COLO829 (cell line): Measurements from ENCODE around the gene SYT5.
"Not testable (repeated sequence)": the region's sequence is repeated elsewhere in the genome, so short reads cannot be mapped to it uniquely, and the experiment has no call there.

Experiments
- DNase-seq: peaks from one replicate; pipeline ENCODE4 v3.0.0; 2012; ENCODE audit warnings: low spot score

Gene SYT5

DNA sequence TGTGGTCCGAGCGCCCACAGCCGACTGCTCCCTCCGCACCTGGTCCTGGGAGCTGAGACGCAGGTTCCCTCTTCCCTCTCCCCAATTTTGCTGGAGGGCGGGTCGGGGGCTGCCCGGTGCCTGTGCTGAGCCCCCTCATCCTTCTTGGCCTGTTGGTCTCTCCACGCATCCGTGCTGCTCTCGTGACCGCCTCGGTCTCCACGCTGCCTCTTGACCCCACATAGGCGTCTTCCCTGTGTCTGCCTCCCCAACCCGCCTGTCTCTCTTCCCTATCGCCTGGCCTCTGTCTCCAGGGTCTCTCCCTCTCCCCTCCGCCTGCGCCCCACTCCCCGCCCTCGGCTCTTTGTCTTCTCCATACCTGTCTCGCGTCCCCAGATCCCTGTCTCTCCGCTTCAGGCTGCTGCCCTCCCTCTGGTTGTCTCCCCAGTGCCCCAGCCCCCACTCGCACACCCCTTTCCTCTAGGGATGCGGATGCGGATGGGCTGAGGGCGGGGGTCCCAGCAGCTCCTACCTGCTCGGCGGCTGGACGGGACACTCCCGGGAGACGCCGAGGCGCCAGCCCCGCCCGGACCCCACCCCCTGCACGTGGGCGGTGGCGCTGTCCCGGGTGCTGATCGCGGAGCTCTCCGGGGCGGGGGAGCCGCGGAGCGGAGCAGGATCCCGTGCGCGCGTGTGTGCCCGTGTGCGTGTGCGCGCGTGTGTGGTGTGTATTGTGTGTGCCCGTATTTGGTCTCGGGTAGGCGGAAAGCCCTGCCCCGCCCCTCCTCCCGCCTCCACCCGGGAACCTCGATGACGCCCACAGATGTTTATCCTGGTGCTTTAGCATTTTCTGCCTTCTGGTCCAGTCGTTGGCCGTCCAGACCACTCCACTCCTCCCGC, at the start of gene SYT5:
Gene SYT5 (minus strand): TSS at position 684 of the 879 bp plus-strand sequence. CDS start 1,248 bp downstream, outside the sequence.
- DNase-seq, result no peak

DNA sequence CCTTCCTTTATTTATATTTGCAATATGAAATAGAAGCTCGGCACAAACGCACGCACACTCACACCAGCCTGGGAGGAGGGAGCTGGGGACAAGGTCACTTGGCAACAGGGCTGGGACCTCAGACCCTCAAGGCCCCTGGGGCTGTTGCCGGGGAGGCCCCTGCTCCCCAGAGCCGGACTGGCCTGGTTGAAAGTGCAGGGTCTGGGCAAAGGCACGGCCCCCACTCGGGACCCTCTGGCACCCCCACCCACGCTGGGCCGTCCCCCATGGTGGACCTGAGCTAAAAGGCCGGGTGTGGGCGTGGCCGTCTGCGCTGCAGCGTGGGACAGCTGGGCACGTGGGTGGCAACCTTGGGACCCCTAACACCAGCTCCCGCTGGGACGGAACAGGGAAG, 49.7 kb upstream of the SYT5 start:
- DNase-seq, result no peak

DNA sequence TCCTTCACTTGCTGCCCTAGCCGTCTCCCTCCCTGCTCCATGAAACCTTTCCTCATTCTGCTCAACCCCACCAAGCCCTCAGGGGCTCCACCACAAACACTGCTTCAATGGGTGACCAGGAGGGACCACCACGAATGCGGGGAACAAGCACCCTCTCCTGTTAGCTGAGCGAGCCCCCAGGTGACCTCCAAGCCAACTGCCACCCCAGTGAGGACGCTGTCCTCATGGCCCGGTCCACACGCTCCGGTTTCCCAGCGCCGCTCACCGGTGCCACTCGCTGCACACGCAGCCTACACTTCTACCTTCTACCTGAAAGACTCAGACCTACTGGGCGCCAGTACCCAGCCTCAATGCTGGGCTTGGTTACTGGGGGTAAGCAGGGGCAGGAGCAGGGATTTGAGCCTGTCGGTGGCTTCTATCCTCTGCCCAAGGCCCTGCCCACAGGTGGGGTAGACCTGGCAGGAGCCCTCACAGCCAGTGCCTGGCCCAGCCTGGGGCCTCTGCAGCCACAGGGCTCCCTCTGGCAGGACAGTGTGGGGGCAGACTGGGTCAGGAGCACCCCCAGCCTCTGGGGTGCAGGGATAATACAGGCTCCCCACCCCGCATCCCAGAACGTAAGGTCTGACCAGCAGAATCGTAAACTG, 49.2 kb upstream of the SYT5 start:
- DNase-seq, result no peak

DNA sequence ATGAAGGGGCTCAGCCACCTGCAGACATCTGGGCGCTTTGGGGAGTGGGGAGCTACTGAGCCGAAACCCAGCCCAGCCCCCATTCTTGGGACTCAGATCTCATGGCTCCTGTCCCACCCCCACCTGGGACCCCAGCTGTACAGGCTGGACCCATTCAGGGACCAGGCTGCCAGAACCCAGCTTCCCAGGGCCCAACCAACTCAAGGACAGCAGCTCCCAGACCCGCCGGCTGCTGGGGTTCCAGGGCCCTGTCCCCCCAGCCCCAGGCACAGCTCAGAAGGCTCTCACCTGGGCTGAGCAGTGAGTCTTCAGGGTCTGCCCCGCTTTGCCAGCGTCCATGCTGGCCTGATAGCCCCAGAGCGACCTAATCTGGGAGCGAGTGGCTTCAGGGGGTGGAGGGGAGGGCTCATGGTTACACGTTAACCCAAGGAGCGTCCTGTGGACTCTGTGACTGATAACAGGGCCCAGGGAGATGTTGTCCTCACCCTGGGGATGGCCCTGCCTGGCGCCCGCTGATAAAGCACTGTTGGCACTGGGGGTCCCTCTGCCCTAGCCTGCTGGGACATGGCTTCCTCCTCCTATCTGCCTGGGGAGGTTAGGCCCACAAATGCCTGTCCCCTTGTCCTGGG, 48.4 kb upstream of the SYT5 start, which contains the start of gene TMEM86B:
Gene TMEM86B (minus strand): TSS at position 361 of the 629 bp plus-strand sequence. CDS start 22 bp downstream, at position 339.
- DNase-seq, result no peak

DNA sequence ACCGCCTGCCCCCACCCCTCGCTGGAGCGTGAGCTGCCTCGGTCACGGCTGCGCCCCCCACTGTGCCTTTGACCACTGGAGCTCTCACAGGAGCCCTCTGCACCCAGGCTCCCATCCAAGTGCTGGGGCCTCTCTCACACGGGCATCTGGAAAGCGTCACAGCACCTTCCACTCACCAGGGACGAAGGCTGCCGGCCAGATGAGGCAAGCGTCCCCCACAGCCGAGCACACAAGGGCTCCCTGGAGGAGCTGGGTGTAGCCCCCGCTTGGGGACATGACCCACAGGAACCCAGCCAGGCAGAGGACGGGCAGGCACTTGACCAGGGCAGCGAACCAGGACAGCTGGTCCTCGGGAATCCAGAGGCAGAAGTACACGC, 47.9 kb upstream of the SYT5 start:
- no peak for DNase-seq

DNA sequence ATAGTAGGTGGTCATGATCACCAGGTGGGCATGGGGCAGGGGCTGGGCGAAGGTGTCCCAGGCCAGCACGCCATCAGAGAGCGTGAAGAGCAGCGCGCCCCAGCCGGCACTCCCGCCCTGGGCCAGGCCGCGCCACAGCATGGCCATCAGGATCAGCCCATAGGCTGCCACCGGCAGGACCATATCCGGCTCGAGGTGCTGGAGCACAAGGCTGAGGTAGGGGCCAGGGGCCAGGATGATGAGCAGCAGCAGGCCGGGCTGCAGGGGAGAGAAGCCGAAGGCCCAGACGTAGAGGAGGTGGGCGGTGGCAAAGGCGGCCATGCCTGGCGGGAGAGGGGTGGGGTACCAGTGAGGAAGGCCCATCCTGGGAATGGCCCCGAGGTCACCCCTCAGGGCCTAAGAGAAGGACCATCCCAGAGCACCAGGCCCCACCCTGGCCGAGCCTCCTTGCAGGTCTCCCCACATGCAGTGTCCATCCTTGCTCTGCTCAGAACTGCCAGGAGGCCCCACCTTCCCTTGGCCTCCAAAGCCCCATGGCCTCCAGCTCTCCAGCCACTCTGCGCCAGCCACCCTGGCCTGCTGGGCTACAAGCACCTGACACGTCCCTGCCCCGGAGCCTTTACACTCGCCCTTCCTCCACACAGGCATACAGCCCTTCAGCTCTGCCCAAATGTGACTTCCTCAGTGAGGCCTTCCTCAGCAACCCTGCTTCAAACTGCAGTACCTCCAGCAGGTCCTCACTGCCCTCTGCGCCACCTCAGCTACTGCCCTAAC, 47.3 kb upstream of the SYT5 start:
- DNase-seq, result no peak

DNA sequence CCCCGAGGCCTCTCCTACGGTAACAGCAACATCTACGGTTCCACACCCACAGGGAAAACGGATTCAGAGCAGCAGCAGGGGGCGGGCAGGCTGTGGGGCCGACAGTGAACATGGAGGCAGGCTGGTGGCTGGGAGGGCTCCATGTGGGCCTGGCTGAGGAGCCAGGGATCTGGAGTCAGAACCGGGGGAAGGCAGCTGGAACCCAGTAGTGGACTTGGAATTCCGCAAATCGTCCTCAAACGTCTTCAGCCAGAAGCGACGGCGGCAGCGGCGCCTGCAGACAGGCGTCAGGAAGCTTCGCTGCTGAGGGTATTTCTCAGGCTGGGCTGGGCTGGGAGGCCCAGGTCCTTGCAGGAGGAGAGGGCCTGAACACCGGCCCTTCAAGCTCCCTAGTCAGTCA, 46.7 kb upstream of the SYT5 start:
- no peak for DNase-seq

DNA sequence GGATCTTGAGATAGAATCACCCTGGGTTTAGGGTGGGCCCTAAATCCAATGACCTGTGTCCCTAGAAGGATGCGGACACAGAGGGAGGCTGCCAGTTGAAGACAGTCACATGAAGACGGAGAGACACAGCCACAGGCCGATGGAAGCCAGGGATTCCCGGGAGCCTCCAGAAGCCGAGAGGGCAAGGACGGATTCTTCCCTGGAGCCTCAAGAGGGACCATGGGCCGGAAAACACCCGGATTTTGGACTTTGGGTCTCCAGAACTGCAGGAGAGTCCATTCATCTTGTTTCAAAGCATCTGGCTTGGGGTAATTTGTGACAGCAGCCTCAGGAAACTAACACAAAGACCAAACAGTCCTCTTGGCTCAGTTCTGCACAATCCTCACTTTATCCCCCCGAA, 46.2 kb upstream of the SYT5 start:
- DNase-seq, result no peak

DNA sequence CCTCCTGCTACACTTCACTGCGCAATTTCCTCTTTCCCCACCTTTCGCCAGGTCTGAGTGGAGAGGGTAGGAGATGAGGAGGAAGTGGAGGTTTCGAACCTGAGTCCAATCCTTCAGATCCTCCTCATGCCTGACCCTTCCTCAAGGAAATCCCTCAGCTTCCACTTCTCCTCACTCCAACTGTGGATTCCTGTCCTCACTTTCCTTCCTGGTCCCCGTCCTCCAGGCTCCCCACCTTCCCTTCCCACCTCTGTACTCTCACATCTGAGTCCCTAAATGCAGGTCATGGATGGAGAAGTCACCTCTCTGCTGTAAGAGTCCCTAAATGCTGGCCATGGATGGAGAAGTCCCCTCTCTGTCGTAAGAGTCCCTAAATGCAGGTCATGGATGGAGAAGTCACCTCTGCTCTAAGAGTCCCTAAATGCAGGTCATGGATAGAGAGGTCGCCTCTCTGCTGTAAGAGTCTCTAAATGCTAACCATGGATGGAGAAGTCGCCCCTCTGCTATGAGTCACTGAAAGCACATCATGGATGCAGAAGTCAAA, 45.4 kb upstream of the SYT5 start:
- DNase-seq, result no peak

DNA sequence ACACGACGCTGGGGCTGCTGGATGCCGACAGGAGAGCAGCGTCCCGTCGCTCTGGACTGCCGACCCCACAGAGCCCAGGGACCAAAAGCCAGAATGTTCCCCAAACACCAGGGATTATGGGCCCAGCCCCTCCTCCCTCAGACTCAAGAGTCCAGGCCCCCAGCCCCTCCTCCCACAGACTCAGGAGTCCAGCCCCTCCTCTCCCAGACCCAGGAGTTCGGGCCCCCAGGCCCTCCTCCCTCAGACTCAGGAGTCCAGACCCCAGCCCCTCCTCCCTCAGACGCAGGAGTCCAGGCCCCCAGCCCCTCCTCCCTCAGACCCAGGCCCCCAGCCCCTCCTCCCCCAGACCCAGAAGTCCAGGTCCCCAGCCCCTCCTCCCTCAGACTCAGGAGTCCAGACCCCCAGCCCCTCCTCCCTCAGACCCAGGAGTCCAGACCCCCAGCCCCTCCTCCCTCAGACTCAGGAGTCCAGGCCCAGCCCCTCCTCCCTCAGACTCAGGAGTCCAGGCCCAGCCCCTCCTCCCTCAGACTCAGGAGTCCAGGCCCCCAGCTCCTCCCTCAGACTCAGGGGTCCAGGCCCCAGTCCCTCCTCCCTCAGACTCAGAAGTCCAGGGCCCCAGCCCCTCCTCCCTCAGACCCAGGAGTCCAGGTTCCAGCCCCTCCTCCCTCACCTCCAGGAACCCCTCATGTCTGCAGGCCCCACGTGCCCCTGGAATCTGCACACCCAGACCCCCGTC, 44.8 kb upstream of the SYT5 start:
- not testable (repeated sequence) for DNase-seq

DNA sequence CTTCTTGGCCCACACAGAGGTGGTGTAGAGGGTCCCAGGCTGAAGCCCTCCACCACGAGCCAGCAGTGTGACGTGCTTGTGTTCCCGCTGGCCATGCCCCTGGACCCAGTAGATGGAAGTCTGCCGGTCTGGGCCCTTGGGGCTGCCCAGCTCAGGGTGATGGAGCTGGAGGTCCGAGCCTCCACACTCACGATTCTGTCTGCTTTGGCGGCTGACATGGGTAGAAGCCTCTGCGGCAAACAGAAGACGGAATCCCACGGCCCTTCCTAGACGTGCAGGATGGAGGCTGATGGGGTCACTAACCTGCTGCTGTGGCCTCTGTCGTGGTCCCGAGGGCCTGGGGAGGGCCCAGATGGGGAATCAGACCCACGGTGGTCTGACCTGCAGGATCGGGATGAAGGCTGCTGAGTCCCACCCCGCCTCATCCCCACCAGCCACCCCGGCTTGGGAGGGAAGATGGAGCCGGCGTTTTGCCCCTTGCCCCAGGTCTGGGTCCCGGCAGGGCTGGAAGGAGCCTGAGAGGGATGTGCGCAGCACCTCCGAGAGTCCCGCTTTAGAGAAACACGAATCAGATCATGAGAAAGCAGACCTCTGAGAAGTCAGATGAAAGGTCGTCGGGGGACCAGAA, 44.1 kb upstream of the SYT5 start:
- DNase-seq, result no peak

DNA sequence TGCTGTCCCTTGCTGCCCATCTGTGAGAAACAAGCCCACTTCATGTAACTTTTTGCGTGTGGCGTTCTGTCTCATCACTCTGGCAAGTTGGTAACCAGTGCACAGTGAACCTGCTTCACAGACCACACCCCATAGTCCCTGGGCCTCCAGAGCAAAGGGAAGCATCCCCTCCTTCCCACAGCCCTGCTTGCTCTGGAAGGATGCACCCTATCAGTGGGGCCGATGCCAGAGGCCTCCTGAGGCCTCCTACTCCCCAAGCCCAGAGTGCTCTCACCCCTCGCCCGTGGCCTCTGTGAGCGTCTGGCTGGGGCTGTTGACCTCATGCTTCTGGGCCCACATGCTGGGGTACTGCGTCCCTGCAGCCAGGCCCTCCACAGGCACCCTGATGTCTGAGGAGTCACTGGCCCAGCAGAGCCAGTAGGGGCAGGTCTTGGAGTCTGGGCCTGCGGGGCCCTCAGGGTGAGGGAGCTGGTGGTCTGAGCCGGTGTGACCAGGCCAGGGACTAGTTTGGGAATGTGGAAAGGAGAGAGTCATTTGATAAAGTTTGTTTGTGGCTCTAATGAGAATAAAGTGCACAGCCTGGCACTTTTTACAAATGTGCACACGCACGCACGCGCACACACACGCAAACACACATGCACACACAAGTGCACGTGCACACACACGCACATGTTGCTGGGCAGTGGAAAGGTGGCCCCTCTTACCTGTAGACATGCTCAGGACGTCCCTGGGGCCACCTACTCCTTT, 43.4 kb upstream of the SYT5 start:
- DNase-seq, result no peak

DNA sequence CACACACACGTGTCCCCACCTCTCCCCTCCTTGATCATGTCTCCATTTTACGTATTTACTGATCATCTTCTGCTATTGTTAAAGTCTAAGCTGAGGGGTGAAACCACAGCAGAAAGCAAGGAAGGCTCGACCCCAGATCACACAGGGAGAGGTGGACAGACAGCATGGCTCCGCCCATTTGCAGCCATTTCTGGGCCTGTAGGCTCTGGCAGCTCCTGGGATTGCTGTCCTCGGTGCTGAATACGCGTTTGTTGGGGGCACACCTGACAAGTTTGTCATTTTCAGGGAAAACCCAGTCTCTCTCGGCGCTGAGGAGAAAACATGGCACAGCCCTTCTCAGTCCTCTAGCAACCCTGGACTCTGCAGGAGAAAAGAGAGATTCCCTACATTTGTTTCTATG, 40.4 kb upstream of the SYT5 start:
- no peak for DNase-seq

DNA sequence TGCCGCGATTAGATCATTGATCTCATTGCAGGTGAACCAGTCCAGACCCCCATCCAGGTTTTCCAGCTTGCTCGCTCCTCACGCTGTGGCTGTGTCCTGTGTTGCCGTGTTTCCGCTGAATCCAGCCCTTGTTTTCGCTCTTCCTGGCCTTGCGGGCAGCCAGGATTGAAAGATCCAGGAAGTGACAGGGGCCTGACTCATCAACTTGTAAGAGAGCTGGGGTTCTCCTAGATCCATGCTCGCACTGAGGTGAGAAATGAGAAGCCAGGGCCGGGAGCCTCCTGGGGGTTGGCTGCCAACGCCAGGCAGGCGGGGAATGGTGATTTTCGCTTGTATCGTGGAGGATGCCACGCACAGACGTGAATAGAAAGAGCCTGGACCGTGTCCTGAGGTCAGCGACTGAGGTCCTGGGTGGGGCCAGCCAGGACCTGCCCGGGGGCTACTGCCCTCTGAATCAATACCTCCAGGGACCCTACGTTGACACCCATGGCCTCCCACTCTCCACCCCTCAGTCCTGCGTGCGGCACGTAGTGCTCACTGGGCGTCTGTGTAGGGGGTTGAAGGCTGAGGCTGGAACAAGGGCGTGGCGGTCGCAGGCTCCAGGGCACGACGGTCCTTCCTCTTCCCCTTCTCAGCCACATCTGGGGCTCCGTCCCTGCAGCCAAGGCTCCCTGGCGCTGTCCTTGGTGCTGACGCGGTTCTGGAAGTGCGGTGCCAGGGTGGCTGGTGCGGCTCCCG, 36.5 kb upstream of the SYT5 start:
- DNase-seq, result peak; percentile 97

DNA sequence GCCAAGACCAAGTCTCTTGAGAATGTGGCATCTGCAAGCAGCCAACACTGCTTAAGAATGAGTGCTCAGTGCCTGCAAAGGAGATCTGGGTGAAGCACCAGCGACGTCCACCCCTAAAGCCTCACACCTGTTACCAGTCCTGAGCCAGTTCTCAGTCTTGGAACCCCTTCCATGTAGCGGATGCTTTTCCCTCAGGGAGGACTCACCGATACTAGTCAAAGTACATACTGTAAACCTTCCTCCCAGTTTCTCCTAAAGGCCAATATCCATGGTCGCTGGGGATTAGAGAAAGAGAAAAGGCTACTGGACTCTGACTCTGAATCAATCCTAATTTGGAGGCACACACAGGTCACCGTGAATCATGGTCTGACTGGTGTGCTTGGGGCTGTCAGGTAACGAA, 33.5 kb upstream of the SYT5 start:
- DNase-seq, result no peak

DNA sequence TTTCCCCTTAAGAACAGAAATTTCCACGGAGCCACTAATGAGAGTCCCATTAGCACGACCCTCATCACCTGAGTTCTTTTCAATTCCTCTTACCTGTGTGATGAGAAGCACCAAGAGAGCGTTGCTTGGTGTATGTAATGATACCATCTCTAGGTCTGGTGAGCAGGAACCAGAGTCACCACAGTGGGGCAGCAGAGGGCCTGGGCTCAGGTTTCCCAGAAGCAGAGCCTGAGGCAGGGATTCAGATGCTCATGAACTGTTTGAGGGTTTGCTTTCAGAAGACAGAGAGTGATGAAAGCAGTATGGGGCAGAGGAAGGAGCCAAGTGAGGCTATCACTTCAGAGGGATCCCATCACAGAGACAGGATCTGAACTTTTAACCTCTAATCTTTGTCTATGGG, 32.4 kb upstream of the SYT5 start:
- no peak for DNase-seq

DNA sequence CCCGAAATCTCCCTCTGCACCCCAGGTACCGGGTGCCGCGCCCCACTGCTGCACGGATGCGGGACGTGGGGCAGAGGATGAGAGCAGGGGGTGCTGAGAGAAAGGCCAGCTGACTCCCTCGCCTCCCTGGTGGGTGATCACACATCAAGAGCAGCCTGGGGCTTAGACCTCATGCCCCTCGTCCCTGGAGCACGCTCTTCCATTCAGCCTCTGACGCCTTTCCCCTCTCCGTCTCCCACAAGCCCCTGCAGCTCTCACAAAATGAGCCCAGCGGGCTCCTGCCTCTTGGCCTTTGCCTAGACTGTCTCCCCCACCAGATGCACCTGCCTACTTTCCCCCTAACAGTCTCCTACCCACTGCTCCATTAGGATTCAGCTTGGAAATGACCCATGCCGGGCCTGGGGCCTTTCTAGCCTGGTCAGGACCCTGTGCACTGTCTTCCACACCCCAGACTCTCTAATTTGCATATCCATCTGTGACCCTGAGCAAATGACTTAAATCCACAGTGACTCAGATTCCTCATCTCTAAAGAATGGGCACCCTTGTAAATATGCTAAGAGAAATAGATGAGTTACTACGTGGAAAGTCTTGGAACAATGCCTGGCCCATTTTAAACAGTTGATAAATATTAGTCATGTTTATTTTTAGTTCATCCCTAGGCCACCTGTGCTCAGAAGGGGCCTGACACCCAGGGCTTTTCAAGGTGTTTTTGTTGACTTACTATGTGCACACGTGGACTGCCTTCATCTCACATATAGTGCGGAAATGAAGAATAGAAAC, 29.8 kb upstream of the SYT5 start:
- peak; percentile 67 for DNase-seq

DNA sequence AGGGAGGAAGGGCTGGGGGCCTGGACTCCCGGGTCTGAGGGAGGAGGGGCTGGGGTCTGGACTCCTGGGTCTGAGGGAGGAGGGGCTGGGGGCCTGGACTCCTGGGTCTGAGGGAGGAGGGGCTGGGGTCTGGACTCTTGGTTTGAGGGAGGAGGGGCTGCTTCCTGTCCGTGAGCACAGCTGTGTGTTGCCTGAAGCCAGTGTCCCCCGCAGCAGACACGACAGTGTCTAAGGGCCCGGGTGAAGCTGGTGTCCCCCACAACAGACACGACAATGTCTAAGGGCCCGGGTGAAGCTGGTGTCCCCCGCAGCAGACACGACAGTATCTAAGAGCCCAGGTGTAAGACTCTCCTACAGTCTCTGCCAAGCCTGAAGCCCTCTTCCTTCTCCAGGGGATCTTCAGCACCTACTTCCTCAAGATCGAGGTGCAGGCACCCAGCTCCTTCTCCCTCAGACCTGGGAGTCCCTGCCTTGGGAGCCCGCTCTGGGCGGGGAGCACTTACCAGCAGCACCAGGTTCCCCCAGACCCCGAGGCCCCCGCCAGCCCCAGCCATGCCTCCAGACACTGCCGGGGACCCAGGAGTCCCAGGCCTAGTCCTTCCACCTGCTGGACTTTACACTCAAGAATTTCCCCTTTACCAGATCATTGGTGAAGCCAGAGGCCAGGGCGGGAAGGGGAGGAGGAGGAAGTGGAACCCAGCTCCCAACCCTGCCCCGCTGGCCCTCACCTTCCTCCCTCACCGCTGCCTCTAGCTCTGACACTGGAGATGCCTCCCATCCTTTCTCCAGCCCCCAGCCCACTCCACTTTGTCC, 29.0 kb upstream of the SYT5 start, which contains the start of gene PTPRH:
Gene PTPRH (minus strand): TSS at position 622 of the 813 bp plus-strand sequence. CDS start 68 bp downstream, at position 554.
- no peak for DNase-seq
